ENCODE measurements around the gene AADACL2. TPM values are rescaled to one million over a fixed set of nuclear protein-coding genes. Genes with fewer than 3 reads are reported as not detected.

Gene AADACL2
- total and polyA plus RNA-seq, 4 donors: not detected

- H3K9ac ChIP-seq (ENCODE audit: low read depth in 1 of 2, low read length in 2 of 2): no peak overlapping the region
- DNase-seq (ENCODE audit: low spot score): no peak
- H3K4me3 ChIP-seq (ENCODE audit: low read depth in 1 of 3, low read length in 3 of 3): no peak overlapping the region
- 94% methylated on average over 2 of the region's 2 CpGs for WGBS
- H3K36me3 ChIP-seq (ENCODE audit: control insufficient read depth in 4 of 4, insufficient read depth in 3 of 4, low read depth in 1 of 4, low read length in 3 of 4): no peaks in the 10 kb centered on the region
- peaks cover 0 to 4% (median 1%) of the 10 kb centered on the region in 4 donors for H3K4me1 ChIP-seq (ENCODE audit: control insufficient read depth in 4 of 4, insufficient read depth in 4 of 4, low read length in 3 of 4)
- no peaks in the 10 kb centered on the region for H3K9me3 ChIP-seq (ENCODE audit: control insufficient read depth in 4 of 4, low read length in 3 of 4)
- H3K27me3 ChIP-seq (ENCODE audit: control insufficient read depth in 4 of 4, insufficient read depth in 4 of 4, low read length in 3 of 4): no peaks in the 10 kb centered on the region
- no peak overlapping the region for H3K27ac ChIP-seq (ENCODE audit: low read depth in 1 of 2, low read length in 2 of 2)
- TF ChIP-seq FOXA2 (IDR thresholded peaks at IDR 0.05) (no peak), ATF3 (IDR thresholded peaks at IDR 0.05) (no peak), REST (IDR thresholded peaks at IDR 0.05) (no peak), YY1 (IDR thresholded peaks at IDR 0.05) (no peak), NR2F2 (IDR thresholded peaks at IDR 0.05) (no peak), CTCF (IDR thresholded peaks at IDR 0.05; ENCODE audit: low read depth, low read length, missing input control) (no peak), GABPA (IDR thresholded peaks at IDR 0.05 in 1 of 2, conservative IDR thresholded peaks at IDR 0.05 in 1 of 2) (no peak), TAF1 (conservative IDR thresholded peaks at IDR 0.05) (no peak), FOXA1 (IDR thresholded peaks at IDR 0.05) (no peak), SP1 (IDR thresholded peaks at IDR 0.05) (no peak), HNF4A (conservative IDR thresholded peaks at IDR 0.05) (no peak), RXRA (IDR thresholded peaks at IDR 0.05) (no peak), JUND (IDR thresholded peaks at IDR 0.05) (no peak), RAD21 (IDR thresholded peaks at IDR 0.05) (no peak)
Observed at GRCh38 chr3:151792411-151792810, 58.7 kb downstream of the AADACL2 start.

GRCh38 chr3:151793636-151794035 is 59.9 kb downstream of the AADACL2 start:
- H3K27ac ChIP-seq (ENCODE audit: low read depth in 1 of 2, low read length in 2 of 2): no peak overlapping the region
- H3K9ac ChIP-seq (ENCODE audit: low read depth in 1 of 2, low read length in 2 of 2): no peak overlapping the region
- peaks cover 0 to 4% (median 1%) of the 10 kb centered on the region in 4 donors for H3K4me1 ChIP-seq (ENCODE audit: control insufficient read depth in 4 of 4, insufficient read depth in 4 of 4, low read length in 3 of 4)
- no peaks in the 10 kb centered on the region for H3K36me3 ChIP-seq (ENCODE audit: control insufficient read depth in 4 of 4, insufficient read depth in 3 of 4, low read depth in 1 of 4, low read length in 3 of 4)
- no peaks in the 10 kb centered on the region for H3K9me3 ChIP-seq (ENCODE audit: control insufficient read depth in 4 of 4, low read length in 3 of 4)
- no peak for DNase-seq (ENCODE audit: low spot score)
- 91% methylated on average over 2 of the region's 2 CpGs for WGBS
- no peaks in the 10 kb centered on the region for H3K27me3 ChIP-seq (ENCODE audit: control insufficient read depth in 4 of 4, insufficient read depth in 4 of 4, low read length in 3 of 4)
- no peak overlapping the region for H3K4me3 ChIP-seq (ENCODE audit: low read depth in 1 of 3, low read length in 3 of 3)
- TF ChIP-seq NR2F2 (IDR thresholded peaks at IDR 0.05): no peak
- no peak for TF ChIP-seq ATF3 (IDR thresholded peaks at IDR 0.05)
- no peak for TF ChIP-seq YY1 (IDR thresholded peaks at IDR 0.05)
- no peak for TF ChIP-seq MAX (IDR thresholded peaks at IDR 0.05)
- TF ChIP-seq RAD21 (IDR thresholded peaks at IDR 0.05): no peak
- TF ChIP-seq FOXA1 (IDR thresholded peaks at IDR 0.05): no peak
- TF ChIP-seq CTCF (IDR thresholded peaks at IDR 0.05; ENCODE audit: low read depth, low read length, missing input control): no peak
- TF ChIP-seq HNF4A (conservative IDR thresholded peaks at IDR 0.05): no peak
- TF ChIP-seq EGR1 (IDR thresholded peaks at IDR 0.05; ENCODE audit: low read depth in 2 of 2): no peak
- TF ChIP-seq REST (IDR thresholded peaks at IDR 0.05): no peak
- no peak for TF ChIP-seq FOXA2 (IDR thresholded peaks at IDR 0.05)
- TF ChIP-seq ZBTB33 (IDR thresholded peaks at IDR 0.05): no peak
- no peak for TF ChIP-seq GABPA (IDR thresholded peaks at IDR 0.05 in 1 of 2, conservative IDR thresholded peaks at IDR 0.05 in 1 of 2)
- TF ChIP-seq RXRA (IDR thresholded peaks at IDR 0.05): no peak
- no peak for TF ChIP-seq SP1 (IDR thresholded peaks at IDR 0.05)

Measured in liver (tissue), 9 donors.